Measurements from ENCODE around the gene ASF1A.
"Not testable (repeated sequence)": the region's sequence is repeated elsewhere in the genome, so short reads cannot be mapped to it uniquely, and the experiment has no call there.

The ASF1A gene

DNA sequence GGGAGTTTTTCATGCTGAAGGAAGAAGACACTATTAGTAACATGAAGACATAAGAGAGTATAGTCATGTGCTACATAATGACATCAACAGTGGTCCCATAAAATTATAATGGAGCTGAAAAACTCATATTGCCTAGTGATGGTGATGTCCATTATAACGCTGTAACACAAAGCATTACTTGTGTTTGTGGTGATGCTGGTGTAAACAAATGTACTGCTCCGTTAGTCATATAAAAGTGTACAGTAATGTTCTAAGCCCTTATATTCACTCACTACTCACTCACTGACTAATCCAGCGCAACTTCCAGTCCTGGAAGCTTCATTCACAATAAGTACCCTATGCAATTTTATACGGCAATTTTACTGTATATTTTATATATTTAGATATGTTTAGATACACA is 26.8 kb upstream of the ASF1A start:
- ATAC-seq (ENCODE audit: low read depth) (no peak), DNase-seq (ENCODE audit: low spot score) (no peak)
- H3K4me1 ChIP-seq (ENCODE audit: insufficient read depth, poor library complexity, severe bottlenecking) = no peaks in the 10 kb centered on the region
- no peak overlapping the region for H3K4me3 ChIP-seq (ENCODE audit: severe bottlenecking)
- H3K27ac ChIP-seq (ENCODE audit: poor library complexity, severe bottlenecking) = no peak overlapping the region
- no peaks in the 10 kb centered on the region for H3K9me3 ChIP-seq (ENCODE audit: severe bottlenecking)
- no peaks in the 10 kb centered on the region for H3K27me3 ChIP-seq (ENCODE audit: insufficient read depth, poor library complexity, severe bottlenecking)
- H3K36me3 ChIP-seq (ENCODE audit: low read depth) = no peaks in the 10 kb centered on the region
- TF ChIP-seq, protein P1, sequence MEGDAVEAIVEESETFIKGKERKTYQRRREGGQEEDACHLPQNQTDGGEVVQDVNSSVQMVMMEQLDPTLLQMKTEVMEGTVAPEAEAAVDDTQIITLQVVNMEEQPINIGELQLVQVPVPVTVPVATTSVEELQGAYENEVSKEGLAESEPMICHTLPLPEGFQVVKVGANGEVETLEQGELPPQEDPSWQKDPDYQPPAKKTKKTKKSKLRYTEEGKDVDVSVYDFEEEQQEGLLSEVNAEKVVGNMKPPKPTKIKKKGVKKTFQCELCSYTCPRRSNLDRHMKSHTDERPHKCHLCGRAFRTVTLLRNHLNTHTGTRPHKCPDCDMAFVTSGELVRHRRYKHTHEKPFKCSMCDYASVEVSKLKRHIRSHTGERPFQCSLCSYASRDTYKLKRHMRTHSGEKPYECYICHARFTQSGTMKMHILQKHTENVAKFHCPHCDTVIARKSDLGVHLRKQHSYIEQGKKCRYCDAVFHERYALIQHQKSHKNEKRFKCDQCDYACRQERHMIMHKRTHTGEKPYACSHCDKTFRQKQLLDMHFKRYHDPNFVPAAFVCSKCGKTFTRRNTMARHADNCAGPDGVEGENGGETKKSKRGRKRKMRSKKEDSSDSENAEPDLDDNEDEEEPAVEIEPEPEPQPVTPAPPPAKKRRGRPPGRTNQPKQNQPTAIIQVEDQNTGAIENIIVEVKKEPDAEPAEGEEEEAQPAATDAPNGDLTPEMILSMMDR (IDR thresholded peaks at IDR 0.05; ENCODE audit: poor library complexity, severe bottlenecking) = no peak

DNA sequence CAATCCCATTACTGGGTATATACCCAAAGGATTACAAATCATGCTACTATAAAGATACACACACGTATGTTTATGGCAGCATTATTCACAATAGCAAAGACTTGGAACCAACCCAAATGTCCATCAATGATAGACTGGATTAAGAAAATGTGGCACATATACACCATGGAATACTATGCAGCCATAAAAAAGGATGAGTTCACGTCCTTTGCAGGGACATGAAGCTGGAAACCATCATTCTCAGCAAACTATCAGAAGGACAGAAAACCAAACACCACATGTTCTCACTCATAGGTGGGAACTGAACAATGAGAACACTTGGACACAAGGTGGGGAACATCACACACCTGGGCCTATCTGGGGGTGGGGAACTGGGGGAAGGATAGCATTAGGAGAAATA is 25.1 kb upstream of the ASF1A start:
- H3K27me3 ChIP-seq (ENCODE audit: insufficient read depth, poor library complexity, severe bottlenecking); H3K27ac ChIP-seq (ENCODE audit: poor library complexity, severe bottlenecking); H3K9me3 ChIP-seq (ENCODE audit: severe bottlenecking); DNase-seq (ENCODE audit: low spot score); H3K4me3 ChIP-seq (ENCODE audit: severe bottlenecking); H3K4me1 ChIP-seq (ENCODE audit: insufficient read depth, poor library complexity, severe bottlenecking); ATAC-seq (ENCODE audit: low read depth); H3K36me3 ChIP-seq (ENCODE audit: low read depth): not testable (repeated sequence)

DNA sequence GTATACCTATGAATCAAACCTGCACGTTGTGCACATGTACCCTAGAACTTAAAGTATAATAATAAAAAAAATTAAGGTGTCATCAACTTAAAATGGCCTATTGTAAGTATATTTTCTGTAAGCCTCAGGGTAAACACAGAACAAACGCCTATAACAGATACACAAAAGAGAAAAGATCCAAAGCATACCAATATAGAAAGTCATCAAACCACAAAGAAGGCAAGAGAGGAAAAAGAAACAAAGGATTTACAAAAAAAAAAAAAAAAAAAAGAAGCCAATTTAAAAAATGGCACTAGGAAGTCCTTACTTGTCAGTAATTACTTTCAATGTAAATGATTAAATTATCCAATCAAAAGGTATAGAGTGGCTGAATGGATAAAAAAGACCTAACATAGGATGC is 24.6 kb upstream of the ASF1A start:
- Histone ChIP-seq H3K4me3 (ENCODE audit: severe bottlenecking) (no peak overlapping the region), H3K27ac (ENCODE audit: poor library complexity, severe bottlenecking) (no peak overlapping the region), H3K4me1 (ENCODE audit: insufficient read depth, poor library complexity, severe bottlenecking) (no peaks in the 10 kb centered on the region), H3K9me3 (ENCODE audit: severe bottlenecking) (no peaks in the 10 kb centered on the region), H3K36me3 (ENCODE audit: low read depth) (no peaks in the 10 kb centered on the region; the same call in 1 of the 2 replicates), H3K27me3 (ENCODE audit: insufficient read depth, poor library complexity, severe bottlenecking) (no peaks in the 10 kb centered on the region)
- ATAC-seq (ENCODE audit: low read depth) = no peak
- TF ChIP-seq, protein P1 (IDR thresholded peaks at IDR 0.05; ENCODE audit: poor library complexity, severe bottlenecking) = no peak
- DNase-seq (ENCODE audit: low spot score) = no peak

DNA sequence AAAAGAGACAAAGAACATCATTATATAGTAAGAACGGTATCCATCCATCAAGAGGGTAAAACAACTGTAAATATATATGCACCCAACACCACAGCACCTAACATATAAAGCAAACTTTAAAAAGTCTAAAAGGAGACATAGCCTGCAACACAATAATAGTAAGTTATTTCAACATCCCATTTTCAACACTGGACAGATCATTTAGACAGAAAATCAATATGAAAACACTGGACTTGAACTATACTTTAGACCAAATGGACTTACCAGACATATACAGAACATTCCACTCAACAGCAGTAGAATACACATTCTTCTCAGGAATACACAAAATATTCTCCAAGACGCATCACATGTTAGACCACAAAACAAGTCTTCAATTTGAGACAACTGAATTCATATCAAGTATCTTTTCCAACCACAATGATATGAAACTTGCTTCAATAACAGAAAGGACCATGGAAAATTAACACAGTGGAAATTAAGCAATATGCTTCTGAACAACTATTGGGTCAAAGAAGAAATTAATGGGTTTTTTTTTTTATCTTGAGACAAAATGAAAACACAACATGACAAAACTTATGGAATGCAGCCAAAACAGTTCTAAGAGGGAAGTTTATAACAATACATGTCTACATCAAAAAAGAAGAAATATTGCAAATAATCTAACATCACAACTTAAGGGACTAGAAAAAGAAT is 23.9 kb upstream of the ASF1A start:
- Histone ChIP-seq H3K4me3 (ENCODE audit: severe bottlenecking) (no peak overlapping the region), H3K4me1 (ENCODE audit: insufficient read depth, poor library complexity, severe bottlenecking) (no peaks in the 10 kb centered on the region), H3K27me3 (ENCODE audit: insufficient read depth, poor library complexity, severe bottlenecking) (no peaks in the 10 kb centered on the region), H3K27ac (ENCODE audit: poor library complexity, severe bottlenecking) (no peak overlapping the region), H3K9me3 (ENCODE audit: severe bottlenecking) (no peaks in the 10 kb centered on the region), H3K36me3 (ENCODE audit: low read depth) (no peaks in the 10 kb centered on the region; the same call in 1 of the 2 replicates)
- TF ChIP-seq, protein P1 (IDR thresholded peaks at IDR 0.05; ENCODE audit: poor library complexity, severe bottlenecking) = no peak
- DNase-seq (ENCODE audit: low spot score) (no peak), ATAC-seq (ENCODE audit: low read depth) (no peak)

DNA sequence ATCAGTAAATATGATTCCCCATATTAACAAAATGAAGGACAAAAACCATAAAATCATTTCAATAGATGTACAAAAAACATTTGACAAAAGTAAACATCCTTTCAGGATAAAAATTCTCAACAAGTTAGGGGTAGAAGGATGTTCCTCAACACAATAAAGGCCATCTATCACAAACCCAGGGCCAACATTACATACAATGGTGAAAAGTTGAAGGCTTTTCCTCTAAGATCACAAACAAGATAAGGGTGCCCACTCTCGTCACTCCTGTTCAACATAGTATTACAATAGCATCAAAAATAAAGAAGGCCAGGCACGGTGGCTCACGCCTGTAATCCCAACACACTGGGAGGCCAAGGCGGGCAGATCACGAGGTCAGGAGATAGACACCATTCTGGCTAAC is 22.6 kb upstream of the ASF1A start:
- Histone ChIP-seq H3K27ac (ENCODE audit: poor library complexity, severe bottlenecking) (no peak overlapping the region), H3K27me3 (ENCODE audit: insufficient read depth, poor library complexity, severe bottlenecking) (no peaks in the 10 kb centered on the region), H3K4me1 (ENCODE audit: insufficient read depth, poor library complexity, severe bottlenecking) (peaks cover 5% of the 10 kb centered on the region), H3K36me3 (ENCODE audit: low read depth) (no peaks in the 10 kb centered on the region; the same call in 1 of the 2 replicates), H3K9me3 (ENCODE audit: severe bottlenecking) (no peaks in the 10 kb centered on the region), H3K4me3 (ENCODE audit: severe bottlenecking) (no peak overlapping the region)
- TF ChIP-seq, protein P1 (IDR thresholded peaks at IDR 0.05; ENCODE audit: poor library complexity, severe bottlenecking) = no peak
- ATAC-seq (ENCODE audit: low read depth) (no peak), DNase-seq (ENCODE audit: low spot score) (no peak)

Measured in RWPE2 (cell line).